Measurements from ENCODE around the gene SMIM29. TPM values are rescaled to one million over a fixed set of nuclear protein-coding genes. Genes with fewer than 3 reads are reported as not detected.

The SMIM29 gene
- total RNA-seq, 1 donor from 2014 or later: 13.9 TPM

DNA sequence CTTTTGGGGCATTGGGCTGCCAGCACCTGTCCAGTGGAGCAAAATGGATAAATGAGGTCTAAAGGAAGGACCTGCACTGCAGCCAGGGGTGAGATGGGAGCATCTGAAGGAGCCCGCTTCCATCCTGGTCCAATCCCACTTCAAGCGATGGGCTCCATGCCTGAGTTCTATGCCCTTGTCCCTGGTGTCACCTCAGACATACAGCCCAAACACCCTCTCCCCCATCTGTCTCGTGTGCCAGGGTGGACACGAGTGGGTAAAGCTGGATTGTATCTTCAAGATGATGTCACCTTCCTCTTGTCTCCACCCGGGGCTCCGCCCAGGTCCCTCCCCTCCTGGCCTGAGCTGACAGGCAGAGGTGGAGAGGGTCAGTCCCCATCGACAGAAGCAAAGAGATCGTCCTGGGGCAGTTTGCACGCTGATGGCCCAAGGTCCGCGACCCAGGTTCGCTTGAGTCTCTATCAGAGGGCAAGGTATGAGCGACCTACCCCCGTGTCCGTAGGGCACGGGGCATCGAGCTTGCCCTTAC lies 544 bp downstream of the SMIM29 start:
- peak overlapping the region; percentile 66 for H3K27ac Mint-ChIP-seq (ENCODE audit: unreplicated experiment)
- Histone ChIP-seq H3K9me3 (ENCODE audit: insufficient read depth, low read depth, low read length) (no peaks in the 10 kb centered on the region), H3K9ac (ENCODE audit: low read length) (peak overlapping the region; percentile 88), H3K27me3 (ENCODE audit: insufficient read depth, low read length) (no peaks in the 10 kb centered on the region), H3K36me3 (ENCODE audit: insufficient read depth, low read length) (peaks cover 4% of the 10 kb centered on the region), H3K27ac (ENCODE audit: low read depth, low read length) (peak overlapping the region; percentile 69), H2AFZ (ENCODE audit: low read depth, low read length) (peak overlapping the region; percentile 63), H3K4me3 (ENCODE audit: insufficient read depth, low read depth, low read length) (peak overlapping the region; percentile 83), H4K20me1 (ENCODE audit: insufficient read depth, low read length) (peaks cover 2% of the 10 kb centered on the region), H3K79me2 (ENCODE audit: insufficient read depth, low read length) (peaks cover 18% of the 10 kb centered on the region), H3K4me2 (ENCODE audit: low read length) (peak overlapping the region; percentile 97), H3K4me1 (ENCODE audit: insufficient read depth, low read length) (peaks cover 33% of the 10 kb centered on the region)
- H3K4me3 Mint-ChIP-seq (ENCODE audit: unreplicated experiment): peak overlapping the region; percentile 96
- FAIRE-seq (no peak), DNase-seq (ENCODE audit: low read depth) (no peak)
- H3K27me3 Mint-ChIP-seq (ENCODE audit: low read depth, unreplicated experiment): no peaks in the 10 kb centered on the region
- no peaks in the 10 kb centered on the region for H3K36me3 Mint-ChIP-seq (ENCODE audit: low read depth, unreplicated experiment)
- peaks cover 17% of the 10 kb centered on the region for H3K4me1 Mint-ChIP-seq (ENCODE audit: low read depth, unreplicated experiment)
- H3K9me3 Mint-ChIP-seq (ENCODE audit: unreplicated experiment): peaks cover 1% of the 10 kb centered on the region
- TF ChIP-seq CTCF (IDR thresholded peaks at IDR 0.05; ENCODE audit: insufficient read depth, low read depth, low read length): no peak
- TF ChIP-seq EZH2 (IDR thresholded peaks at IDR 0.05; ENCODE audit: insufficient read depth, low read length): no peak

DNA sequence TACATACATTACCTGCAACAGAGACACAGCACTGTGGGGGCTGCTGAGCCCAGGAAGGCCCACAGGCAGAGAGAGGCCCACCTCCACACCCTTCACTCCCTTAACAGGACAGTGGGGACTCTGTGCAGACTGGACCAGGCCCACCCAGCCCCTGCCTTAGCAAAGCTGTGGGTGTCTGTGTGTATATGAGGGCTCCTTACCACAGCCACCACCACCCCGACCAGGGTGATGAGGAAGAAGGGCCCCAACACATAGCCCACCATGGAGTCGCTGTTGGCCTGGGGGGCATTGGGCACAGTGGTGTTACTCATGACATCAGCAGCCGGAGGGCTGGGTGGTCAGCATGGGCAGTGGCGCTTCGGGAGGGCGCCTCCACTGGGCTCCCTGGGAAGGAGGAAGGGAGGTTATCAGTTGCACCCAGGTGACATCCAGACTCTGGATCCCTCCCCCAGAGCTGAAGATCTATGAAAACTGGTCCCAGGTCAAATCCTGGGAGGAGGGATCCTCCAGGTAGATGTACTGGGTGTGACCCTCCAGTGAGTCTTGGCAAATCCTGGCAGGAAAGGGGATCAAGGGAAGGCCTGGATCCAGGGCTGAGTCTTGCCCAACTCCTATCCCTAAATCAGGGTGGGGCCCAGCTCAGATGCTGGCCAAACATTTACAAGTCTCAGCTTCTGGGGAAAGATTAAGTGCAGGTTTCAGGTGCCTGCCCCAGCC lies 1.2 kb downstream of the SMIM29 start:
- peak overlapping the region; percentile 96 for H3K4me3 Mint-ChIP-seq (ENCODE audit: unreplicated experiment)
- TF ChIP-seq EZH2 (IDR thresholded peaks at IDR 0.05; ENCODE audit: insufficient read depth, low read length): no peak
- TF ChIP-seq CTCF (IDR thresholded peaks at IDR 0.05; ENCODE audit: insufficient read depth, low read depth, low read length): no peak

More for the DNA sequence above, 1.2 kb downstream of the SMIM29 start:
- H3K27ac ChIP-seq (ENCODE audit: low read depth, low read length): no peak overlapping the region
- peaks cover 4% of the 10 kb centered on the region for H3K36me3 ChIP-seq (ENCODE audit: insufficient read depth, low read length)
- peaks cover 18% of the 10 kb centered on the region for H3K79me2 ChIP-seq (ENCODE audit: insufficient read depth, low read length)
- peak overlapping the region; percentile 97 for H3K4me2 ChIP-seq (ENCODE audit: low read length)
- H3K9me3 Mint-ChIP-seq (ENCODE audit: unreplicated experiment): peaks cover 1% of the 10 kb centered on the region
- H4K20me1 ChIP-seq (ENCODE audit: insufficient read depth, low read length): peaks cover 2% of the 10 kb centered on the region
- H3K9me3 ChIP-seq (ENCODE audit: insufficient read depth, low read depth, low read length): no peaks in the 10 kb centered on the region
- peaks cover 40% of the 10 kb centered on the region for H3K4me1 ChIP-seq (ENCODE audit: insufficient read depth, low read length)
- H3K4me3 ChIP-seq (ENCODE audit: insufficient read depth, low read depth, low read length): peak overlapping the region; percentile 83
- H3K27me3 Mint-ChIP-seq (ENCODE audit: low read depth, unreplicated experiment): no peaks in the 10 kb centered on the region
- H3K36me3 Mint-ChIP-seq (ENCODE audit: low read depth, unreplicated experiment): peaks cover 2% of the 10 kb centered on the region
- peak overlapping the region; percentile 66 for H3K27ac Mint-ChIP-seq (ENCODE audit: unreplicated experiment)
- H3K27me3 ChIP-seq (ENCODE audit: insufficient read depth, low read length): no peaks in the 10 kb centered on the region
- H2AFZ ChIP-seq (ENCODE audit: low read depth, low read length): no peak overlapping the region
- H3K4me1 Mint-ChIP-seq (ENCODE audit: low read depth, unreplicated experiment): peaks cover 23% of the 10 kb centered on the region
- no peak for DNase-seq (ENCODE audit: low read depth)
- FAIRE-seq: no peak
- peak overlapping the region; percentile 88 for H3K9ac ChIP-seq (ENCODE audit: low read length)
